PC-3 (cell line): ENCODE data around the gene AEBP1.

ENCODE experiments used
- CTCF ChIP-seq: fragments of 300-600 bp; sonication (generic); conservative IDR thresholded peaks from 2 replicates; pipeline ENCODE4 v1.5.1; 2017; ENCODE audit warnings: antibody characterized with exemption, low read depth, mild to moderate bottlenecking, low read length
- EZH2 ChIP-seq: fragments of 300-600 bp; sonication (generic); IDR thresholded peaks from one replicate; pipeline ENCODE4 v1.6.1; 2017; ENCODE audit warnings: antibody characterized with exemption, mild to moderate bottlenecking, low read length; ENCODE audit not compliant: unreplicated experiment
- EZH2phosphoT487 ChIP-seq: fragments of 300-600 bp; sonication (generic); IDR thresholded peaks from 2 replicates; pipeline ENCODE4 v1.6.1; 2018; ENCODE audit warnings: mild to moderate bottlenecking, antibody characterized with exemption, low read length, borderline replicate concordance

GRCh38 chr7:44116087-44116788 lies 12.1 kb downstream of the AEBP1 start:
- TF ChIP-seq CTCF, result no peak
- no peak for TF ChIP-seq EZH2phosphoT487
- TF ChIP-seq EZH2, result no peak
